Hematopoietic multipotent progenitor cell treated with erythropoietin and hydrocortisone succinate and interleukin-3 and kit ligand, for 8 days (in vitro differentiated cells): ENCODE results near the gene ATP8B1.

Experiments
- DNase-seq: peaks from one replicate; pipeline ENCODE4 v3.0.0-alpha.2; 2015

ATP8B1 gene

GRCh38 chr18:57715671-57716070 is 87.4 kb downstream of the ATP8B1 start:
- DNase-seq, result no peak

GRCh38 chr18:57715073-57715472 is 88.0 kb downstream of the ATP8B1 start:
- DNase-seq, result no peak

- DNase-seq, result no peak
Observed at GRCh38 chr18:57710226-57710625, 92.9 kb downstream of the ATP8B1 start.

- DNase-seq, result no peak
Observed at GRCh38 chr18:57709335-57709734, 93.8 kb downstream of the ATP8B1 start.

GRCh38 chr18:57708288-57708687 is 94.8 kb downstream of the ATP8B1 start:
- DNase-seq, result no peak

- no peak for DNase-seq
Observed at GRCh38 chr18:57705832-57706595, 97.1 kb downstream of the ATP8B1 start.

- no peak for DNase-seq
Observed at GRCh38 chr18:57705011-57705410, 98.1 kb downstream of the ATP8B1 start.

- no peak for DNase-seq
Observed at GRCh38 chr18:57698571-57699276, 104.4 kb downstream of the ATP8B1 start.

- no peak for DNase-seq
Observed at GRCh38 chr18:57697426-57697825, 105.7 kb downstream of the ATP8B1 start.

GRCh38 chr18:57696271-57696670 is 106.8 kb downstream of the ATP8B1 start:
- DNase-seq, result no peak

- no peak for DNase-seq
Observed at GRCh38 chr18:57691363-57691762, 111.8 kb downstream of the ATP8B1 start.

- DNase-seq, result no peak
Observed at GRCh38 chr18:57687970-57688369, 115.1 kb downstream of the ATP8B1 start.

- DNase-seq, result no peak
Observed at GRCh38 chr18:57683470-57683869, 119.6 kb downstream of the ATP8B1 start.

GRCh38 chr18:57677262-57678211 is 125.6 kb downstream of the ATP8B1 start:
- no peak for DNase-seq

GRCh38 chr18:57674891-57675290 is 128.2 kb downstream of the ATP8B1 start:
- no peak for DNase-seq

GRCh38 chr18:57670046-57670445 is 133.1 kb downstream of the ATP8B1 start:
- DNase-seq, result no peak

- DNase-seq, result peak; percentile 53
Observed at GRCh38 chr18:57668021-57668420, 135.1 kb downstream of the ATP8B1 start.

GRCh38 chr18:57666818-57667497 is 136.2 kb downstream of the ATP8B1 start:
- DNase-seq, result peak; percentile 90

GRCh38 chr18:57664568-57665165 is 138.4 kb downstream of the ATP8B1 start:
- DNase-seq, result peak; percentile 40

- no peak for DNase-seq
Observed at GRCh38 chr18:57660961-57661360, 142.2 kb downstream of the ATP8B1 start.

GRCh38 chr18:57659460-57660102 is 143.5 kb downstream of the ATP8B1 start:
- peak; percentile 97 for DNase-seq

- DNase-seq, result no peak
Observed at GRCh38 chr18:57657542-57657941, 145.6 kb downstream of the ATP8B1 start.
